ENCODE measurements around the gene TRPV4. TPM values are rescaled to one million over a fixed set of nuclear protein-coding genes. Genes with fewer than 3 reads are reported as not detected.

The TRPV4 gene
- total and polyA plus RNA-seq, 9 of the 15 experiments (the other 6 are each of a cell fraction or from before 2014, with no cell fraction given), result 0.13 TPM; not detected in 8

DNA sequence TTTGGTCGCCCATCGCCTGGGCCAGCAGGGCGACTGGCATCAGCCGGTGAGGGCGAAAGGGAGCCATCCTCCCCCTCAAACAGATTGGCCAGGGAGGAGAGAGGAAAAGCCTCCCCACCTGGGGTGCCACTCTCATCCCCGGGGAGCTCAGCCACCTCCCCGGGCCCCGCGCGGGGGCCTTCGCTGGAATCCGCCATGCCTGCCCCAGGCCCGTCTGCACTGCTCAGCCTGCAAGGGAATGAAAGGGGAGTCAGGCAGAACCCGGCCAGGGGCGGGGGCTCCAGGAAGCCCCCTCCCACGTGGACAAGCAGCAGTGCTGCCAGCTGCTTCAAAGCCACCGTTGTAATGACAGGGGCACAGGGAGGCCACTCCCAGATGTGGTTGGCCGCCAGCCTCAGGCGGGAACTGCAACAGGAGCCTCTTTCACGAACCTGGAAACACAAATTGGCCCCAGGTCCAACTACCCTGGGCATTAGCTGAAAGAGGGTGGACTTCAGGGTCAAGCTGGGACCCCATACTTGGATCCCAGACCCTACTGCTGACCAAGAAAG lies 18.5 kb downstream of the TRPV4 start:
- ChIA-PET CTCF (ENCODE audit: low intra/inter-chr PET ratio) (no interaction called here), POLR2A (interaction anchor here (0.7 to 0.9 kb wide), 2 partner anchors 214 to 302 kb away, joined by 3 read pairs; no protein-coding TSS in a partner anchor)
- no peak for ATAC-seq
- Histone ChIP-seq H3K36me3 (ENCODE audit: control insufficient read depth, insufficient read depth, low read length) (no peaks in the 10 kb centered on the region), H3K4me3 (no peak overlapping the region), H2AFZ (ENCODE audit: low read depth, low read length) (no peak overlapping the region), H3K4me2 (ENCODE audit: insufficient read depth, low read length) (no peak overlapping the region), H3K9ac (ENCODE audit: insufficient read depth in 1 of 2, low read depth in 2 of 2, low read length in 2 of 2) (peak overlapping the region in 1 of 2 experiments; percentile 35; a peak in 1 of 4 replicates), H3K4me1 (replicated peaks in 1 of 2; ENCODE audit: control insufficient read depth in 2 of 2, insufficient read depth in 2 of 2, low read length in 2 of 2) (no peaks in the 10 kb centered on the region; a peak in 1 of 5 replicates), H3K9me1 (ENCODE audit: control insufficient read depth, insufficient read depth, low read length) (no peaks in the 10 kb centered on the region), H4K20me1 (replicated peaks; ENCODE audit: control insufficient read depth, insufficient read depth, low read length) (no peaks in the 10 kb centered on the region; the same call in 1 of the 2 replicates), H3K27me3 (ENCODE audit: control insufficient read depth in 2 of 2, insufficient read depth in 2 of 2, low read length in 2 of 2) (peaks cover 5 to 37% of the 10 kb centered on the region in 2 experiments; a peak in 4 of 5 replicates), H3K79me2 (ENCODE audit: control insufficient read depth, insufficient read depth, low read length) (no peaks in the 10 kb centered on the region), H3K27ac (ENCODE audit: extremely low read depth, low read depth, low read length) (no peak overlapping the region), H3K9me3 (replicated peaks; ENCODE audit: control insufficient read depth, insufficient read depth, low read depth, low read length) (no peaks in the 10 kb centered on the region)
- TF ChIP-seq ATF1 (CRISPR knock-in tag; IDR thresholded peaks at IDR 0.05), result no peak
- no peak for TF ChIP-seq ATF1 (tag; IDR thresholded peaks at IDR 0.05)
- TF ChIP-seq, protein P1, sequence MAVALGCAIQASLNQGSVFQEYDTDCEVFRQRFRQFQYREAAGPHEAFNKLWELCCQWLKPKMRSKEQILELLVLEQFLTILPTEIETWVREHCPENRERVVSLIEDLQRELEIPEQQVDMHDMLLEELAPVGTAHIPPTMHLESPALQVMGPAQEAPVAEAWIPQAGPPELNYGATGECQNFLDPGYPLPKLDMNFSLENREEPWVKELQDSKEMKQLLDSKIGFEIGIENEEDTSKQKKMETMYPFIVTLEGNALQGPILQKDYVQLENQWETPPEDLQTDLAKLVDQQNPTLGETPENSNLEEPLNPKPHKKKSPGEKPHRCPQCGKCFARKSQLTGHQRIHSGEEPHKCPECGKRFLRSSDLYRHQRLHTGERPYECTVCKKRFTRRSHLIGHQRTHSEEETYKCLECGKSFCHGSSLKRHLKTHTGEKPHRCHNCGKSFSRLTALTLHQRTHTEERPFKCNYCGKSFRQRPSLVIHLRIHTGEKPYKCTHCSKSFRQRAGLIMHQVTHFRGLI (CRISPR knock-in tag; IDR thresholded peaks at IDR 0.05), result no peak
- no peak for TF ChIP-seq RNF2 (IDR thresholded peaks at IDR 0.05)
- TF ChIP-seq, protein P2, sequence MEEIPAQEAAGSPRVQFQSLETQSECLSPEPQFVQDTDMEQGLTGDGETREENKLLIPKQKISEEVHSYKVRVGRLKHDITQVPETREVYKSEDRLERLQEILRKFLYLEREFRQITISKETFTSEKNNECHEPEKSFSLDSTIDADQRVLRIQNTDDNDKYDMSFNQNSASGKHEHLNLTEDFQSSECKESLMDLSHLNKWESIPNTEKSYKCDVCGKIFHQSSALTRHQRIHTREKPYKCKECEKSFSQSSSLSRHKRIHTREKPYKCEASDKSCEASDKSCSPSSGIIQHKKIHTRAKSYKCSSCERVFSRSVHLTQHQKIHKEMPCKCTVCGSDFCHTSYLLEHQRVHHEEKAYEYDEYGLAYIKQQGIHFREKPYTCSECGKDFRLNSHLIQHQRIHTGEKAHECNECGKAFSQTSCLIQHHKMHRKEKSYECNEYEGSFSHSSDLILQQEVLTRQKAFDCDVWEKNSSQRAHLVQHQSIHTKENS (CRISPR knock-in tag; IDR thresholded peaks at IDR 0.05), result no peak
- no peak for TF ChIP-seq KLF6 (CRISPR knock-in tag; IDR thresholded peaks at IDR 0.05; ENCODE audit: borderline replicate concordance)
- no peak for TF ChIP-seq RBM15 (IDR thresholded peaks at IDR 0.05; ENCODE audit: insufficient read depth, low read length)
- TF ChIP-seq, protein P3, sequence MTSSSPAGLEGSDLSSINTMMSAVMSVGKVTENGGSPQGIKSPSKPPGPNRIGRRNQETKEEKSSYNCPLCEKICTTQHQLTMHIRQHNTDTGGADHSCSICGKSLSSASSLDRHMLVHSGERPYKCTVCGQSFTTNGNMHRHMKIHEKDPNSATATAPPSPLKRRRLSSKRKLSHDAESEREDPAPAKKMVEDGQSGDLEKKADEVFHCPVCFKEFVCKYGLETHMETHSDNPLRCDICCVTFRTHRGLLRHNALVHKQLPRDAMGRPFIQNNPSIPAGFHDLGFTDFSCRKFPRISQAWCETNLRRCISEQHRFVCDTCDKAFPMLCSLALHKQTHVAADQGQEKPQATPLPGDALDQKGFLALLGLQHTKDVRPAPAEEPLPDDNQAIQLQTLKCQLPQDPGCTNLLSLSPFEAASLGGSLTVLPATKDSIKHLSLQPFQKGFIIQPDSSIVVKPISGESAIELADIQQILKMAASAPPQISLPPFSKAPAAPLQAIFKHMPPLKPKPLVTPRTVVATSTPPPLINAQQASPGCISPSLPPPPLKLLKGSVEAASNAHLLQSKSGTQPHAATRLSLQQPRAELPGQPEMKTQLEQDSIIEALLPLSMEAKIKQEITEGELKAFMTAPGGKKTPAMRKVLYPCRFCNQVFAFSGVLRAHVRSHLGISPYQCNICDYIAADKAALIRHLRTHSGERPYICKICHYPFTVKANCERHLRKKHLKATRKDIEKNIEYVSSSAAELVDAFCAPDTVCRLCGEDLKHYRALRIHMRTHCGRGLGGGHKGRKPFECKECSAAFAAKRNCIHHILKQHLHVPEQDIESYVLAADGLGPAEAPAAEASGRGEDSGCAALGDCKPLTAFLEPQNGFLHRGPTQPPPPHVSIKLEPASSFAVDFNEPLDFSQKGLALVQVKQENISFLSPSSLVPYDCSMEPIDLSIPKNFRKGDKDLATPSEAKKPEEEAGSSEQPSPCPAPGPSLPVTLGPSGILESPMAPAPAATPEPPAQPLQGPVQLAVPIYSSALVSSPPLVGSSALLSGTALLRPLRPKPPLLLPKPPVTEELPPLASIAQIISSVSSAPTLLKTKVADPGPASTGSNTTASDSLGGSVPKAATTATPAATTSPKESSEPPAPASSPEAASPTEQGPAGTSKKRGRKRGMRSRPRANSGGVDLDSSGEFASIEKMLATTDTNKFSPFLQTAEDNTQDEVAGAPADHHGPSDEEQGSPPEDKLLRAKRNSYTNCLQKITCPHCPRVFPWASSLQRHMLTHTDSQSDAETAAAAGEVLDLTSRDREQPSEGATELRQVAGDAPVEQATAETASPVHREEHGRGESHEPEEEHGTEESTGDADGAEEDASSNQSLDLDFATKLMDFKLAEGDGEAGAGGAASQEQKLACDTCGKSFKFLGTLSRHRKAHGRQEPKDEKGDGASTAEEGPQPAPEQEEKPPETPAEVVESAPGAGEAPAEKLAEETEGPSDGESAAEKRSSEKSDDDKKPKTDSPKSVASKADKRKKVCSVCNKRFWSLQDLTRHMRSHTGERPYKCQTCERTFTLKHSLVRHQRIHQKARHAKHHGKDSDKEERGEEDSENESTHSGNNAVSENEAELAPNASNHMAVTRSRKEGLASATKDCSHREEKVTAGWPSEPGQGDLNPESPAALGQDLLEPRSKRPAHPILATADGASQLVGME (CRISPR knock-in tag; IDR thresholded peaks at IDR 0.05), result no peak
- no peak for TF ChIP-seq ZNF384 (IDR thresholded peaks at IDR 0.05; ENCODE audit: low read depth, low read length)
- no peak for TF ChIP-seq NR1H2 (CRISPR knock-in tag; IDR thresholded peaks at IDR 0.05)
- in situ Hi-C loops (cut with MboI), result no loop called here
- intact Hi-C loops (cut with micrococcal nuclease), result no loop called here
- 32% methylated on average over 14 of the region's 20 CpGs for WGBS (ENCODE audit: insufficient coverage, low coverage, missing lambda C conversion rate)
- DNase-seq (ENCODE audit: extremely low read depth in 1 of 4, low spot score in 3 of 4), result no peak
- FAIRE-seq, result no peak
- BruUV-seq (replicated peaks), result no TSS peak
